HuH-7 (cell line): Measurements from ENCODE around the gene GLB1L2.

Experiments used
- DNase-seq: peaks from one replicate; pipeline ENCODE4 v3.0.0; 2011; ENCODE audit warnings: low spot score

GLB1L2 gene

DNA sequence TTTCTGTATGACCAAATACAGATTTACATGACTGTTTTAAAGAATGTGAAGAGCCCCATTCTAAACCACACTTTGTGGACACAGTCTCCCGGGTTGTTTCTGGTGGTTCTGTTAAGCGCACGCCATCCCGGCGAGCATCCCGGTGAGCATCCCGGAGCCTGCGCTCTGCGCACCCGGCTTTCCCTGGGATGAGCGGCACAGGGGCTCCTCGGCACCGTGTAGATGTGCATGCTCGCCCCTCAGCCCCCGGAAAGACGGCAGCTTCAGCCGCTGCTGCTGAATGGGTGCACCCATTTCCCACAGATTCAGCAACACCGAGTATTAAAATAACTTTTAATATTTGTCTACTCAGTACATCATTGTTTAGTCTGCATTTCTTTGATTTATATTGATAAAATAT, 36.0 kb downstream of the GLB1L2 start:
- DNase-seq, result no peak

DNA sequence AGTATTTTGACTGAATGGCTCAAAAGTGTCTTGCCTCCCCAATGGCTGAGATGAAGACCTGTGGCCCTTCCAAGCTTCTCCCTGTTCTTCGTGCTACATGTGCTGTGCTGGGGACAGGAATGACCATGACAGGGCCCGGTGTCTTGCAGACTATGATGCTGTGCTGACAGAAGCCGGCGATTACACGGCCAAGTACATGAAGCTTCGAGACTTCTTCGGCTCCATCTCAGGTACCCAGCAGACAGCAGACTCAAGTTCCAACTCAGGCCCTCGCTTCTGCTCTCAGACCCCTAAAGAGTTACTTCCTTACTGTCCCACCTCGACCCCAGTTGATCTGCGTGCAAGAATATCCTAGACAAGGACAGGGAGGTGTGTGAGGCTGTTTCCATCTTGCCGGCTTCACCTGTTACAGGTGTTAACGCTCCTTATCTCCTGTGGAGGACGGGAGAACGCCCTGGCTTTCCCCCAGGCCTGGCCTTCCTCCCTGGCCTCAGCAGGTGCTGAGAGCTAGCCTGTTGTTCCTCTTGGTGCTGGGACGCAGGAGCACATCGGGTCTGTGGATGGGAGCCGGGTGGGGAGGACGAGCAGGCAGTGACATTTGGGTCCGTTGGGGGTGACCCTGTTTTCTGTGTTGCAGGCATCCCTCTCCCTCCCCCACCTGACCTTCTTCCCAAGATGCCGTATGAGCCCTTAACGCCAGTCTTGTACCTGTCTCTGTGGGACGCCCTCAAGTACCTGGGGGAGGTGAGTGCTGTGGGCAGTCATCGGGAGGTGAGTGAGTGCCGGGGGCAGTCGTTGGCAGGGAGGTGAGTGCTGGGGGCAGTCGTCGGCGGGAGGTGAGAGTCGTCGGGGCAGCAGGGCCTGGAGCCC, 38.1 kb downstream of the GLB1L2 start:
- no peak for DNase-seq

DNA sequence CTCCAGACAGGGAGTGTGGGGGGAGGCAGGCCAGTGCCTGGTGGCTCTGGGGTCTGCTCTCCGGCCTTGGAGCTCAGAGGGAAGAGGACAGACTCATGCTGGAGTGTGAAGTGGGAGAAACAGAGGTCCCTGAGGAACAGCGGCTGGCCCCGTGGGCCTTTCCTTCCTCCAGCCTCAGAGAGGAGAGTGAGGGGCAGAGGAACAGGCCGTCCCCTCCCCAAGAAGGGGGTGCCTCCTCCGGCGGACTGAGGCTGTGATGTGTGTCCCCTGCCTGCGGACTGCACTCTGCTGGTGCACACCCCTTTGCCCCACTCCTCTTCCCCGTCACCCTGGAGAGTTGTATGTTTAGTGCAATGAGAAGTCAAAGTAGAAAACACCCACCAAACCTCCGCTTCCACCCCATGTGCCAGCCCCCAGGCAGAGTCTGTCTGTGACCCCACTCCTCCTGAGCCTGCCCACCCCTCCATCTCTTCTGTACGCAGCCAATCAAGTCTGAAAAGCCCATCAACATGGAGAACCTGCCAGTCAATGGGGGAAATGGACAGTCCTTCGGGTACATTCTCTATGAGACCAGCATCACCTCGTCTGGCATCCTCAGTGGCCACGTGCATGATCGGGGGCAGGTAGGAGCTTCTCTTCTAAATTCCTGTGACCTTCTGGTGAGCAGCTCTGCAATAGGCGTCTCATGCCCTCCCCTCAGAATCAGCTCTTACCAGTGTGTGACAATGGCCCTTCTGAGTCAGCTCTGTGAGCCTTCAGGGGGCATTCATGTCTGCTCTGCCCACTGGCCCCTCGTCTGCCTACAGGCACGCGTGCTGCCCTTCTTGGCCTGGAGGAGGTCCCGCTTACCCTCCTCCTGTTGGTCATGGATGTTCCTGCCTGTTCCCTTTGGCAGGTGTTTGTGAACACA, 39.0 kb downstream of the GLB1L2 start:
- no peak for DNase-seq

DNA sequence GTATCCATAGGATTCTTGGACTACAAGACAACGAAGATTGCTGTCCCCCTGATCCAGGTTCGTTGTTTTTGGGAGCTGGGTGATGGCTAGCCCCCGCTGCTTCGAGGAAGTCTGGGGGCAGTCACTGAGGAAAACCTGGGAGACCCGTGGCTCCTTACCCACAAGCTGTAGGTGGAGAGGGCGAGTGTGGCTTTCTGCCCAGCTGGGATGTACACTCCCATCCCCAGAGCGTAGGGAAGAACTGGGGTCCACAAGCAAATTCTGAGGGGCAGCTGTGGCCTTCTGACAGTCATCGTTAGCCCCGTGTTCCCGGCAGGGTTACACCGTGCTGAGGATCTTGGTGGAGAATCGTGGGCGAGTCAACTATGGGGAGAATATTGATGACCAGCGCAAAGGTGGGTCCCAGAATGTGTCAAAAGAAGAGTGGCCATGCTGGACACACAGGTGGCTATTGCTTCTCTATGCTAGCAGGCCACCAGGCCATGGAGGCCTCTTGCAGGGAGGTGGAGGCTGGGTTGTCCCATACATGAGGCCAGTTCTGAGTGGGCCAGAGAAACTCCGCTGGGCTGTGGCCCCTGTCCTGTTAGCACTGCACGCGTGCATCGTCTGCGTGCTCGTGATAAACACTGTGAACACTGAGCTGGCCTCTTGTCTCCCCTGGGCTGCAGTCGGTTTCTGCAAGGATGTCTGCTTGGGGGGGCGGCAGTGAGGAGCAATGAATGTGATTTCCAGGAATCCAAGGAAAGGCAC, 39.8 kb downstream of the GLB1L2 start:
- no peak for DNase-seq

DNA sequence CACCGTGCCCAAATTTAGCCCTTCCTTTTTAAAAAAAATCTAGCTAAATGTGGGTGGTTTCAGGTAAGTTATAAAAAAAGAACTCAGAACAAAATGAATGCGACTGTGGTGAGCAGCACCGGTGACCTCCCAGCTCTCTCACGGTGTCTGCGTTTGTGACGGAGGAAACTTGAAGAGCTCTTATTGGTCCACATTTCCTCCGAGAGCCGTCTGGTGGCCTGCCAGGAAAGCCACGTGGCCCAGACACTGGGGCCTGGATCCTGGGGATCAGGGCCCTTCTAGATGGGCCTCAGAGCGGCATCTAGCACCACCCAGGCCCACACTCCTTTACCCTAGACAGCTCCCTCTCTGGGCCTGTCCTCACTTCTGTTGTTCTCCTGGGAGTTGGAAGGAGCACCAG, 40.7 kb downstream of the GLB1L2 start:
- no peak for DNase-seq

DNA sequence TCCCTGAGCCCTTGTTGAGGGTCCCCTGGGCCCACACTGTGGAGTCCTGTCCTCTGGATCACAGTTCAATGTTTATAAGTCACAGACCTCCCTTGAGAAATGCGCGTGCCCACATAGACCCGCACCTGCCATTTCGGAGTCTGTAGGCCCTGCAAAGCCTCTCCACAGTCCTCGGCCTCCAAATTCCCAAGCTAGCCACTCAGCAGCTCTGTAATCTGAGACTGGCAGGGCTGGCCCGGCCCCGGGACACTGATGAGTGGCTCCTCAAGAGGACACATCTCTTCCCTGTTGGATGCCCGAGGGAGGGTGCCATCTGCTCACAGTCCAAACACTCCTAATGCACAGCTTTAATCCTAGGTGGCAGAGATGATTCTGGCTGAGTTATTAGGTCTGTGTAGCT, 41.2 kb downstream of the GLB1L2 start:
- DNase-seq, result no peak

DNA sequence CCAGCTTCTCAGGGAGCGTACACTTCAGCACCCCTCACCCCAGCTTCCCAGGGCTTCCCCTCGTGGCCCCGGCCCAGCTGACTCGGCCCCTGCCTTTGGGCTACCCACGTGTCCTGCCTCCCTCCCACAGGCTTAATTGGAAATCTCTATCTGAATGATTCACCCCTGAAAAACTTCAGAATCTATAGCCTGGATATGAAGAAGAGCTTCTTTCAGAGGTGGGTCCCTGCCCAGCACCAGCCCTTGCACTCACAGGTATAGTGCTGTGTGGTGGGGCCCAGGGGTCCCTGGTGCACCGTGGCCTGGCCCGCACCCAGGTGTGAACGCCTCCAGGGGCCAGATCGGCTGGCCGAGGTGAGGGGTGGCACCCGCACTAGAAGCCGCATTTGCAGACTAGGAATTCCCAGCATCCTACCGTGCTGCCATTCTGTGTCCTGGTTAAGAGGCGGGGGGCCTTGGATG, 41.8 kb downstream of the GLB1L2 start:
- DNase-seq, result no peak

DNA sequence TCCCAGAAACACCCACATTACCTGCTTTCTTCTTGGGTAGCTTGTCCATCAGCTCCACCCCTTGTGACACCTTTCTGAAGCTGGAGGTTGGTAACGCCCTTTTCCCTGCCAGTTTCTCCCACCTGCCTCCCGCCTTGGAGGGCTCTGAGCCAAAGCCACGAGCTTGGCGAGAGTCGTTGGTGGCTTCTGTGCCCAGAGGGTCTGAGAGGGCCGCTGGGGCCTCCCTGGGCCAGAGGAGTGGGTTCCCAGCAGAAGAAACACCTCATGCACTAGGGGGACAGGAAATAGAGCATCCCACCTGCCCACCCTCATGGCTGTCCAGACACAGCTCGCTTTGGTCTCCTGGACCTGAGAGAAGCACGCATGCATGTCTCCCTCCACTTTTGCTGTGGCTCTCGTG, 42.4 kb downstream of the GLB1L2 start:
- DNase-seq, result no peak

DNA sequence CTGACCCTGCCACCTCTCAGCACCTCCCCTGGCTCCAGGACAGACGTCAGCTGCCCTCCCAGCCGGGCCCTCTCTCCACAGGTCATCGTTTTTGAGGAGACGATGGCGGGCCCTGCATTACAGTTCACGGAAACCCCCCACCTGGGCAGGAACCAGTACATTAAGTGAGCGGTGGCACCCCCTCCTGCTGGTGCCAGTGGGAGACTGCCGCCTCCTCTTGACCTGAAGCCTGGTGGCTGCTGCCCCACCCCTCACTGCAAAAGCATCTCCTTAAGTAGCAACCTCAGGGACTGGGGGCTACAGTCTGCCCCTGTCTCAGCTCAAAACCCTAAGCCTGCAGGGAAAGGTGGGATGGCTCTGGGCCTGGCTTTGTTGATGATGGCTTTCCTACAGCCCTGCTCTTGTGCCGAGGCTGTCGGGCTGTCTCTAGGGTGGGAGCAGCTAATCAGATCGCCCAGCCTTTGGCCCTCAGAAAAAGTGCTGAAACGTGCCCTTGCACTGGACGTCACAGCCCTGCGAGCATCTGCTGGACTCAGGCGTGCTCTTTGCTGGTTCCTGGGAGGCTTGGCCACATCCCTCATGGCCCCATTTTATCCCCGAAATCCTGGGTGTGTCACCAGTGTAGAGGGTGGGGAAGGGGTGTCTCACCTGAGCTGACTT, 43.2 kb downstream of the GLB1L2 start:
- no peak for DNase-seq

DNA sequence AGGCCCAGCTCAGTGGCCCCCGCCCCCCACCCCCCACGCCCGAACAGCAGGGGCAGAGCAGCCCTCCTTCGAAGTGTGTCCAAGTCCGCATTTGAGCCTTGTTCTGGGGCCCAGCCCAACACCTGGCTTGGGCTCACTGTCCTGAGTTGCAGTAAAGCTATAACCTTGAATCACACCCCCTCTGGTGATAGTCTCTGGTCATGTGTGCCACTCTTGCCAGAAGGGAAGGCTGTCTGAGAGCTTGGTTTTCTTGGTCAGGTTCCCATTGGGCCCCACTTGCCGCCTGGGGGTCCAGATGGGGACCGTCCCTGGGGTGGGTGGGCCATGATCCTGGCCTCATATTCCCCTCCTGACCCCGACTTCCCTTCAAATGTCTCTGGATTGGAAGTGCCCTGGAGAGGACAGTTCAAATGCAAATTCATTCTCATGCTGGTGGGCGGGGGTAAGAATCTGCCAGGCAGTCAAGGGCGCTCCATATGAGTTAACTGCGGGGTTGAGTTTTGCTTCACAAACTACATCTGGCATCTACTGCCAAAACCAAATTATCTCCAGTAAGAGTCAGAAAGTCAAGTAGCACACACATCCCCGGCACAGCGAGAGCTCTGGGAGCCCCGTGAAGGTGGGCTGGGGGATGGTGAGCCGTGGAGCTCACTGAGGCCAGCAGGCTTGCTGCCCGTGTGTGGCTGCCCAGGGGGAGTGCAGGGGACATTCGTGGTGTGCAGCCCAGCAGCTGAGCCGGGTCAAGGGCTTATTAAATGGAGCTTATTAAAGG, 44.5 kb downstream of the GLB1L2 start:
- no peak for DNase-seq

DNA sequence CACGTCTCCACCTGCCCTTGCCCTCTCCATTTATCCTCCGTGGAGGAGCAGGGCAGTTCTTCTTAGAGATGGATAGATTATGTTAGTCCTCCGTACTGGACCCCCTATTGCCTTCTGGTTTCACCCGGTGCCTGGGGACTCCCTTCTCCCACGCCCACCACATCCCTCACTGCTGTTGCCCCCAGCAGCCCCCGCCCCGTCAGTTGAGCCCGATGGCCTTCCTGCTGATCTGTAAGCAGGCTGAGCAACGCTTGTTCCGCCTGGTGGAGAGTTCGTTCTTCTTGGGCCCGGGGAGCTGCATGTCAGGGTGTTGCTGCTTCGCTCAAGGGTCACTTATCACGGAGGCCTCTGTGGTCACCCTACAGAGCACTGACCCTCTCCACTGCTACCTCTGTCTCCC, 46.1 kb downstream of the GLB1L2 start:
- no peak for DNase-seq

DNA sequence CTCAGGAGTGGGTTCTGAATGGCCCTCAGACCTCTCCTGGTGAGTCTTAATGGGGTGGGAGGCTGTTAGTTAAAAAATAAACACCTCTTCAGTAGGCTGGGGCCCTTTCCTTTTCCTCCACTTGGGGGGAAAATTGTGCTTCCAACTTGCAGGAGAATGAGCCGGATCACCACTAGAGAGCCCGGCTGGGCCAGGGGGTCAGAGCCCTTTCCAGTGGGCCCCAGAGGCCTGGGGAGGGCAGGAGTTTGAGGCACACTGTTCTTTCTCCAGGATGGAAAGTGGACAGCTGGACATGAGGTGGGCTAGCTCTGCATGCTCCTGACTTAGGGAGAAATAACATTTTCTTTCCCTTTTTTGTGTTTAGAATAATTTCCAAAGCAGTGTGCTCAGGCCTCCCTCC, 47.5 kb downstream of the GLB1L2 start:
- no peak for DNase-seq

DNA sequence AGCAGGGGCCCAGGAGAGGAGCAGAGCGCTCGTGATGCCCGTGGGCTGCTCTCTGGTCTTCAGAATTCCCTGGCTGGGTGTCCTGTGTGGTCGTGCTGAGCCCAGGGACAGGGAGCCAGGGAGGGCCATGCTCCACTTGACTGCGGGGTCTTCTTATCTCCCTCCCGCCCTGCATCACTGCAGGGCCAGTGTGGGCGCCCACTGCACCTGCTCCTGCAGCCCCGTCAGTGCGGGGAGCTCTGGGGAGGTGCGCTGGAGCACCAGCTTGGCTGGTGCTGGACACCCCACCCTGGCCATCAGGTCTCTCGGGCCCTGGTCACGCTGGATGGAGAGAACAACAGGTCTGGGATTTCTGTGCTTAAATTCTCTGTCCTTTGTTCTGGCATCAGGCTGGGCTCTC, 48.4 kb downstream of the GLB1L2 start:
- DNase-seq, result no peak

DNA sequence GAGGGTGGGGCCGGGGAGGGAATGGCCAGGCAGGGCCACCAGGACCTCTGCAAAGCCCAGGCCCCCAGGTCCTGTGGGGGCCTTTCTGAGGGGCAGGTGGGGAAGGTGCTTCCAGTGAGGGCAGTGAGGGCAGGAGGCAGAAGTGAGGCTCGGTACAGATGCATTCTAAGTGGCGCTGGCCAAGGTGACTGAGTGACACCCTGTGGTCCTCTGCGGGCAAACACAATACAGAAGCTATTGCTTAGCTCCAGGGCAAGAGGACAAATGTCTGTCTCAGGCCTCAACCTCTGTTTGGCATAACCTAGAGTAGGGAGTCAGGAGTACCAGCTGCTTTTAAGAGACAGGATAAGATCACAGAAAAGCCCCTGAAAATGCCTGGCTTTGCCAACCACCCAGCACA, 49.0 kb downstream of the GLB1L2 start:
- DNase-seq, result no peak

DNA sequence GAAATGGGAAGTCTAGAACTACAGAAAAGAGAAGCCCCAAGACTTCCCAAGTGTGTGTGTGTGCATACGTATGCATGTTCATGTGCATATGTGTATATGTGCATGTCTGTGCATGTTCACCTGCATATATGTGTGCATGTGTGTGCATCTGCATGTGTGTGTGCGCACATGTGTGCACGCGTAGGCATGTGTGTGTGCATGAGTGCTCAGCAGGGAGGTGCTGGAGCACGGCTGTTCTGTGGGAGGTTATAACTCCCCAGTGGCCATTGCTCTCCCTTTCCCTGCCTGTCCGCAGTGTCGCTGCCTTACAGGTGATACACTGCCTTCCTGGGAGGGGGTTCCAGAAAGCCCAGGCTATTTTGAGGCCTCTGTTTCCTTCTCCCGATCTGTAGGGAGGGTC, 50.5 kb downstream of the GLB1L2 start:
- no peak for DNase-seq

DNA sequence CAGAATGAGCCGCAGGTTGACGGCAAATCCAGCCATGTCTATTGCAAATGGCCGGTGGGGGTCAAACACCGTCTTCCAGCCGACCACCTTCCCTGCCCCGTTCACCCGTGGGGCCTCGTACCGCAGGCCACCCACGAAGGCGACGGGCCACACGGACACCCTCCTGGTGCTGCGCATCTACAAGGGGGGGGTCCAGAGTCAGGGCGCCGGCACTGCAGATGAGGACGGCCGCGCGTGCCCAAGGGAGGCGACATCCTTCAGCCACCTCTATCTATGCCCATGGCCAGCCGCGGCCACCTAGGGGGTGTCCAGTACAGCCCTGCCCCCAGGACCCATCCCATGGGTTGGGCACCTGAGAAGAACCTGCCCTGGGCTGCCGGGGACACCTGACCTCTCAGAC, 51.0 kb downstream of the GLB1L2 start:
- no peak for DNase-seq

DNA sequence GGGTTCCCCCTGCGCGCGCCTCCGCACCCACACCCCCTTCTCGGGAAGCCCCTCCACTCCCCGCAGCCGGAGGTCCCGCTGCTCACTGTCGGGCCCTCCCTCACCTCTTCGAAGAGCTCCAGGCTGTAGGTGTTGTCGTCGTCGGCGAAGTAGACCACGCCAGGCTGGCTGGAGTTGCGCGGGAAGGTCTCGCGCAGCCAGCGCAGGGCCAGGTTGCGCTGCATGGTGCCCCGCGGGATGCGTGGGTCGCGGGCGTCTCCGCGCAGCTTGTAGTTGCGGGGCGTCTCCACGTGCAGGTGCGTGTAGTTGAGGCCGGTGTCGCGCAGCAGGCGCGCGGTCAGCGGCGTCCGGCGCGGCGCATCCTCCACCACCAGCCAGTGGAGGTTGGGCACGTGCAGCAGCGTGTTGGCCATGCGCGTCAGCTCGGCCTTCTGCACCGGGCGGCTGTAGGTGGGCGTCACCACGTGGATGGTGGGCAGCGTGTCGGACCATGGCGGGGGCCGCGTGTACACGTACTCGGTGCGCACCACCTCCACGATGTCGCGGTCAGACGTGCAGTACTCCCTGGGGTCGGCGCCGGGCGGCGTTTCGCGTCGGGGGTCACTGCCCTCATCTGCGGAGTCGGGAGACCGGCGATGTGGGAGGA, 51.9 kb downstream of the GLB1L2 start:
- no peak for DNase-seq

DNA sequence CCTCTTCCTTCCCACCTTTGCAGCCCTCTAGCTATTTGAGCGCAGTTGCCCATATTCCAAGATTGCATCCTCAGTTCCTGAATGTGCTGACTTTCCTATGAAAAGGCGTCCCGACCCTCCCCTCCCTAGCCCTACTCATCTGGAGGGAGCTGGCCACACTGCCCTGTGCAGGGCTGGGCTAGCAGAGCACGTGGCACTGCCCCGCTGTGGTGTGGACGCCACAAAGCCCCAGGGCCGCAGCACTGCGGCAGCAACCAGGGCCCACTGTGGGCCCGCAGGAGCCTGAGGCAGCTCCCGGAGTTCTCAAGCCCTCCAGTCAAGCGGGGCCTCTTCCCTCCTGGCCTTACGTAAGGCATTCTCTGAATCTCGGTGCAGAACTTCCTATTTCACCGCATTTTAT, 52.6 kb downstream of the GLB1L2 start:
- DNase-seq, result no peak

DNA sequence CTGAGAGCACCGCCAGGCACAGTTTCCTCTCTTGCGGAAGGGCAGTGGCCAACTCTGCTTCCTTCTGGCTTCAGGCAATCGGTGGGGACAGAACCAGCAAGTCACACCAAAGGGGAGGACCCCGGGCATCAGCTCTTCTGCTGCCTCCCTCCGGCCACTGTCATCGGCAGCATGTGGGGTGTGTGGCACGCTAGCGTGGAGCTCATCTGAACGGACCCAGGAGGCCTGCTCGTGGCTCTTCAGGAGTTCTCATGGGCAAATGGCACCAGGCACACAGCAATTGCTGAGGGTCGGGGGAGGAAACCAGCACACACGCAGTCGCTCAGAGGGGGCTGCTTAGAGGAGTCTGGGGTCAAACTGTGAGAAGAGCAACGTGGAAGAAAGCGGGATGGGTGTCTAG, 53.4 kb downstream of the GLB1L2 start:
- no peak for DNase-seq

DNA sequence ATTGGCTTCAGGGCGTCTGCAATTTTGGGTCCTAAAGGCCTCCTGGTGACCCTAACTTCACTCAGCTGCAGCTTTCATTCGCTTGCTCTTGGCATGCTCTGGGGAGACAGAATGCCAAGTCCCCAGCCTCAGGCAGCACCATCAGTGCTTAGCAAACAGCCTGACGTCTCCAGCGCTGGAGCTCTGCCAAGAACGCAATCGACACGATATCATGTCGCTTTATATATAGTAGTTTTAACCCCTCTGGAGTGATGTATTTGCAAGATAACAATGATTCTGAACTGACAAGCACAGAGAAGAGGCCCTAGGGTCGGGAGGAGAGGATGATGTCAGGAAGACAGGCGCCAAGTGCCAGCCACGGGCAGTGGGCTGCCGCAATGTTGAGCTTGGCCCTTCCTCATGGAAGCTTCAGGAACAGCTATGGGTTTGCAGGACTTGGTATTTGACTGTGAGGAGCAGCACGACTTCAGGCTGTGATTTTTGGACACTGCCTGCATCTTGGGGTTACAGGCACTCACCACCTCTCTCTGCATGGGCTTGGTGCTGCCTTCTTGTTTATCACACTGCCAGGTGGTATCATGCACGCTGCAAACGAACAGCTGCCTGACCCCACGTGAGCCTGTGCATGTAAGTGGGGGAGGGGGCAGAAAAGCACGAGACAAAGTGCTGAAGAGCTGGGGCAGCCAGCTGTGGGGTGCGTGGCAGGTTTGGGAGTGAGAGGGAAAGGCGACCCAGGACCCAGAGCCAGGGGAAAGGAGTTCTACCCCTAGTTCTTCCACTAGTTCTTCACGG, 54.2 kb downstream of the GLB1L2 start:
- DNase-seq, result no peak
